Keratinocyte (primary cell): ENCODE results near the gene ECHDC3. TPM values are rescaled to one million over a fixed set of nuclear protein-coding genes. Genes with fewer than 3 reads are reported as not detected.

Experiments
- DNase-seq: peaks from one replicate; pipeline ENCODE4 v3.0.0-alpha.2; 2011; ENCODE audit warnings: low read depth, missing footprints, low spot score
- FAIRE-seq: peaks from 2 replicates; lab custom pipeline; 2011; peaks lifted over from hg19 to GRCh38; lab: Jason Lieb, UNC
- H2AFZ ChIP-seq: 2 replicates; pipeline ENCODE4 v1.6.0; 2012; ENCODE audit warnings: low read length, control low read depth, inconsistent platforms; ENCODE audit not compliant: control insufficient read depth
- H3K27ac ChIP-seq: 2 replicates; pipeline ENCODE4 v1.5.1; 2011; ENCODE audit warnings: low read length; ENCODE audit not compliant: control insufficient read depth, insufficient read depth
- H3K27me3 ChIP-seq: 3 replicates; pipeline ENCODE4 v1.6.0; 2011; ENCODE audit warnings: low read length; ENCODE audit not compliant: control insufficient read depth, insufficient read depth; ENCODE audit errors: extremely low read depth
- H3K36me3 ChIP-seq, 2 experiments: 2 replicates in 1 of 2; 3 replicates in 1 of 2; pipeline ENCODE4 v1.5.1; 2011; ENCODE audit warnings: low read length in 2 of 2, mild to moderate bottlenecking in 1 of 2; ENCODE audit not compliant: control insufficient read depth in 2 of 2, insufficient read depth in 2 of 2; ENCODE audit errors: extremely low read depth in 1 of 2
- H3K4me1 ChIP-seq: 3 replicates; pipeline ENCODE4 v1.5.1; 2011; ENCODE audit warnings: low read length; ENCODE audit not compliant: control insufficient read depth, insufficient read depth; ENCODE audit errors: extremely low read depth
- H3K4me2 ChIP-seq: 3 replicates; pipeline ENCODE4 v1.6.0; 2011; ENCODE audit warnings: low read depth, low read length; ENCODE audit not compliant: control insufficient read depth, insufficient read depth; ENCODE audit errors: extremely low read depth
- H3K4me3 ChIP-seq, 3 experiments: fragments of 200-600 bp in 1 of 3; sonication (generic) in 1 of 3; 2 replicates in 2 of 3; 3 replicates in 1 of 3; pipeline ENCODE4 v1.5.1; 2011 to 2016; ENCODE audit warnings: low read length in 3 of 3, mild to moderate bottlenecking in 3 of 3, control low read depth in 2 of 3, inconsistent platforms in 1 of 3, low read depth in 1 of 3, mixed read lengths in 1 of 3, mixed run types in 1 of 3, moderate library complexity in 1 of 3; ENCODE audit not compliant: control insufficient read depth in 2 of 3, insufficient read depth in 2 of 3; ENCODE audit errors: extremely low read depth in 1 of 3
- H3K79me2 ChIP-seq: 2 replicates; pipeline ENCODE4 v1.6.0; 2012; ENCODE audit warnings: low read length; ENCODE audit not compliant: control insufficient read depth, insufficient read depth
- H3K9ac ChIP-seq: 3 replicates; pipeline ENCODE4 v1.6.0; 2011; ENCODE audit warnings: low read length; ENCODE audit not compliant: control insufficient read depth, insufficient read depth; ENCODE audit errors: extremely low read depth
- H3K9me1 ChIP-seq: 3 replicates; pipeline ENCODE4 v1.6.0; 2011; ENCODE audit warnings: low read length; ENCODE audit not compliant: control insufficient read depth, insufficient read depth; ENCODE audit errors: extremely low read depth
- H3K9me3 ChIP-seq: 2 replicates; pipeline ENCODE4 v1.5.1; 2012; ENCODE audit warnings: low read depth, low read length; ENCODE audit not compliant: control insufficient read depth
- H4K20me1 ChIP-seq: 3 replicates; pipeline ENCODE4 v1.6.0; 2011; ENCODE audit warnings: low read length; ENCODE audit not compliant: control insufficient read depth, insufficient read depth; ENCODE audit errors: extremely low read depth
- EZH2 ChIP-seq: IDR thresholded peaks from one replicate; pipeline ENCODE4 v1.6.1; 2012; ENCODE audit warnings: inconsistent platforms, mild to moderate bottlenecking, low read length, moderate library complexity
- dilution Hi-C: fragments of 300-500 bp; cut with MboI; formaldehyde crosslinking; loops from one replicate; pipeline ENCODE4 v1.7.0; 2020; ENCODE audit warnings: low sequenced_read_pairs; ENCODE audit not compliant: extremely low pct_ligation_motif_present
- polyA plus RNA-seq, 5 experiments: library from polyadenylated mRNA; depleted of rRNA in 3 of 5; stranded (reverse) in 3 of 5; stranded (forward) in 1 of 5; unstranded in 1 of 5; fragments of >200 nt; gene quantifications; 1 replicate in 1 of 5; 2 replicates in 3 of 5; 3 replicates in 1 of 5; pipeline versions ENCODE4 v1.2.1 to v1.2.3, GENCODE V29; 2011 to 2012; ENCODE audit warnings: missing spikeins in 2 of 5, low read depth in 1 of 5, low replicate concordance in 1 of 5
- TF ChIP-seq, protein P1 (sequence below), 3 experiments: IDR thresholded peaks in 1 of 3; conservative IDR thresholded peaks in 1 of 3; optimal IDR thresholded peaks in 1 of 3; 2 replicates in 2 of 3; 3 replicates in 1 of 3; pipeline versions ENCODE3 to v1.5.1; 2011; ENCODE audit warnings: low read length in 3 of 3, mild to moderate bottlenecking in 3 of 3, moderate library complexity in 2 of 3, control low read depth in 1 of 3, inconsistent platforms in 1 of 3; ENCODE audit not compliant: insufficient read depth in 2 of 3; ENCODE audit errors: extremely low read depth in 1 of 3

The ECHDC3 gene
- polyA plus RNA-seq, 1 donor (not counting 4 experiments of a cell fraction or from before 2014, with no cell fraction given): 3.5 TPM

DNA sequence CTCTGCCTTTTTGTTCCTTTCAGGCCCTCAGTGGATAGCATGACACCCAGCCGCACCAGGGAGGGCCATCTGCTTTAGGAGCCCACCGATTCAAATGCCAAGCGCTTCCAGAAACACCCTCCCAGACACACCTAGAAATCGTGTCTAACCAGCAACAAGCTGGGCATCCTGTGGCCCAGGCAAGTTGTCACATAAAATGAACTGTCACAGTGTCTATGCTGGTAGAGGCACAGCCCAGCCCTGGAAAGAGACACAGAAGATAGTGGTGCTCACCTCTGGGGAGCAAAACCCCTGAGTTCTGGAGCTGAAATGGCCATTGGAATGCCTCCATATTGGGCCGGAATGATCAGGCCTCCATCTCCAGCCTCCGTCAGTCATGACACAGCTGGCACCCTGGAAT, 38.9 kb downstream of the ECHDC3 start:
- Histone ChIP-seq H3K4me2 (no peak overlapping the region), H4K20me1 (no peaks in the 10 kb centered on the region), H3K27me3 (no peaks in the 10 kb centered on the region), H3K4me1 (peaks cover 7% of the 10 kb centered on the region), H2AFZ (no peak overlapping the region), H3K9me1 (no peaks in the 10 kb centered on the region), H3K9me3 (no peaks in the 10 kb centered on the region), H3K9ac (no peak overlapping the region), H3K27ac (no peak overlapping the region), H3K79me2 (no peaks in the 10 kb centered on the region), H3K36me3 (no peaks in the 10 kb centered on the region), H3K4me3 (no peak overlapping the region)
- DNase-seq: no peak
- no peak for TF ChIP-seq EZH2
- TF ChIP-seq, protein P1, sequence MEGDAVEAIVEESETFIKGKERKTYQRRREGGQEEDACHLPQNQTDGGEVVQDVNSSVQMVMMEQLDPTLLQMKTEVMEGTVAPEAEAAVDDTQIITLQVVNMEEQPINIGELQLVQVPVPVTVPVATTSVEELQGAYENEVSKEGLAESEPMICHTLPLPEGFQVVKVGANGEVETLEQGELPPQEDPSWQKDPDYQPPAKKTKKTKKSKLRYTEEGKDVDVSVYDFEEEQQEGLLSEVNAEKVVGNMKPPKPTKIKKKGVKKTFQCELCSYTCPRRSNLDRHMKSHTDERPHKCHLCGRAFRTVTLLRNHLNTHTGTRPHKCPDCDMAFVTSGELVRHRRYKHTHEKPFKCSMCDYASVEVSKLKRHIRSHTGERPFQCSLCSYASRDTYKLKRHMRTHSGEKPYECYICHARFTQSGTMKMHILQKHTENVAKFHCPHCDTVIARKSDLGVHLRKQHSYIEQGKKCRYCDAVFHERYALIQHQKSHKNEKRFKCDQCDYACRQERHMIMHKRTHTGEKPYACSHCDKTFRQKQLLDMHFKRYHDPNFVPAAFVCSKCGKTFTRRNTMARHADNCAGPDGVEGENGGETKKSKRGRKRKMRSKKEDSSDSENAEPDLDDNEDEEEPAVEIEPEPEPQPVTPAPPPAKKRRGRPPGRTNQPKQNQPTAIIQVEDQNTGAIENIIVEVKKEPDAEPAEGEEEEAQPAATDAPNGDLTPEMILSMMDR (optimal IDR thresholded peaks at IDR 0.05 in 1 of 3, IDR thresholded peaks at IDR 0.05 in 1 of 3, conservative IDR thresholded peaks at IDR 0.05 in 1 of 3; ENCODE audit: extremely low read depth in 1 of 3, insufficient read depth in 2 of 3, low read length in 3 of 3): no peak
- dilution Hi-C loops: no loop called here
- no peak for FAIRE-seq

DNA sequence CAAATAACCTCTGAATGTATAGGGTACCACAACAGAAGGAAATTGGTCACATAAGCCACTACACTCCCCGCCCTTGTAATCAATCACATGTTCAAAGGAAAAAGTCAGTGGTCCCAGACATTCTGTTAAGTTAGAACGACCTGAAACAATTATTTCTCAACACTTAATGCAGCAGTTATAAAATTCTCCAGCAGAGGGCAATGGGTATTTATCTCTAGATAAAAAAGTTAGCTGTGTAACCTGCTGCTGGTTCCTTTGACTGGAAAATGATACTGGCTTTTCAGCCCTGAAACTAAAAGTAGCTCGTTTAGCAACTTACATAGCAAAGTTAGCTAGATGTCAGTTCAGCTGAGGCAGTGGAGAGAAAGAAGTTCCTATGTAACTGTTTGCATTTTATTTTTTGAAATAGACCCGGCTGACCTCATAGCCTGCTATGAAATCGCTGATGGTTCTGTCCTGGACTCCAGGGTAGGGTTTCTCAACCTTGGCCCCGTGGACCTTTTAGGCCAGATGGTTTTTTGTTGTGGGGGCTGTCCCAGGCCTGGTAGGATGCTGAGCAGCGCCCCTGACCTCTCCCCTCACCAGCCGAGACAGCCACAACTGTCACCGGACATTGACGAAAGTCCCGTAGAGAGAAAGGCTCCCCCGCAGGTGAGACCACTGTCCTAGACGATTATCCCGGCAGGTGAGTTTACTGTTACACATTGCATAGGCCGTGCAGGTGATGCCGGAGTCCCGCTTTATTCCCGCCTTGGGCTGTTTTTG, 40.8 kb downstream of the ECHDC3 start:
- peak overlapping the region; percentile 15 for H3K4me2 ChIP-seq
- peaks cover 7% of the 10 kb centered on the region for H3K4me1 ChIP-seq
- dilution Hi-C loops: no loop called here
- H2AFZ ChIP-seq: peak overlapping the region; percentile 1
- peak; percentile 19 for DNase-seq
- H4K20me1 ChIP-seq: no peaks in the 10 kb centered on the region
- H3K9me3 ChIP-seq: no peaks in the 10 kb centered on the region
- TF ChIP-seq, protein P1 (optimal IDR thresholded peaks at IDR 0.05 in 1 of 3, IDR thresholded peaks at IDR 0.05 in 1 of 3, conservative IDR thresholded peaks at IDR 0.05 in 1 of 3; ENCODE audit: extremely low read depth in 1 of 3, insufficient read depth in 2 of 3, low read length in 3 of 3): peak in 2 of 3 experiments; percentile 55 to 70
- no peak for TF ChIP-seq EZH2
- no peaks in the 10 kb centered on the region for H3K9me1 ChIP-seq
- FAIRE-seq: peak; percentile 67
- no peaks in the 10 kb centered on the region for H3K79me2 ChIP-seq
- no peaks in the 10 kb centered on the region for H3K36me3 ChIP-seq
- H3K27me3 ChIP-seq: no peaks in the 10 kb centered on the region
- H3K4me3 ChIP-seq: no peak overlapping the region
- H3K9ac ChIP-seq: no peak overlapping the region
- H3K27ac ChIP-seq: no peak overlapping the region
